ENCODE measurements around the gene PGLYRP2. TPM values are rescaled to one million over a fixed set of nuclear protein-coding genes. Genes with fewer than 3 reads are reported as not detected.

Gene PGLYRP2
- total and polyA plus RNA-seq, 2 experiments from 2014 or later, result not detected

DNA sequence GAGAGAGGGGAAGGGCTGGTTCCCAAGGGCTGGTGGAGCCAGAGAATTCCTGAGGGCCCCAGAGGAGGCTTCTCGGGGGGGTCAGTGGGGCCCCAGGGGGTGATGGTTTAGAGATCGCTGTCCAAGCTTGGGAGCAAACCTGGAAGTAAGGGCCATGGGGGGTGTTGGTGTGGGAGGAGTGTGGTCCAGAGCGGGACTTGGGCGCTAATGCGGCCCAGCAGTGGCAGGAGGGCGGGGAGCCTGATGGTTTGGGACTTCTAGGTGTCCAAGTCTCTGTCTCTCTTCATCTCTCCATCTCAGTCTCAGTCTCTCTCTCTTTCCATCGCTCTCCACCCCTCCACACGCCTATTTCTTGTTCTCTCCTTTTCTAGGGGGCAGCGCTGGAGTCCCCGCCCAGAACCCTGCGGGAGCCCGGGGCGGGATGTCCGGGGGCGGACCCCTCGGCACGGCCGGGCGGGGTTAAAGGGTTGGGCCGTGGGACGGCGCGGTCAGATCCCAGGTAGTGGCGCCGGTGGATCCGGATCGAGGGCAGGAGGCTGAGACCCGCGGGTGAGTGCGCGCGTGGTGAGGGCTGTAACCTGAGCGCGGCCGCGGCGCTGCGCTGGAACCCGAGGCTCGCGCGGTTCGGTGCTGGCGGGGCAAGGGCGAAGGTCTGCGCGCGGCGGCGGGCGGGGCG, 28.9 kb upstream of the PGLYRP2 start, which contains the start of gene CYP4F22:
CYP4F22 (plus strand) TSS at position 491 of the 676 bp plus-strand sequence. CDS start 16,812 bp downstream, outside the sequence.
- no peaks in the 10 kb centered on the region for H3K9me2 ChIP-seq (replicated peaks; ENCODE audit: insufficient read depth)
- H3K9me3 ChIP-seq (ENCODE audit: low read depth), result no peaks in the 10 kb centered on the region
- no peak within 1 kb of the TSS for H3K27ac ChIP-seq
- H3K79me2 ChIP-seq, result no peaks in the 10 kb centered on the region
- DNase-seq (ENCODE audit: low spot score), result no peak
- H4K20me1 ChIP-seq (ENCODE audit: insufficient read depth, poor library complexity, severe bottlenecking), result no peaks in the 10 kb centered on the region
- no peaks in the 10 kb centered on the region for H3K27me3 ChIP-seq
- H3K4me1 ChIP-seq (ENCODE audit: insufficient read depth), result no peaks in the 10 kb centered on the region
- no peak within 1 kb of the TSS for H3K4me3 ChIP-seq
- no peaks in the 10 kb centered on the region for H3K36me3 ChIP-seq (replicated peaks; ENCODE audit: insufficient read depth, low read depth)
- WGBS (ENCODE audit: low lambda C conversion rate, missing lambda C conversion rate), result 94% methylated on average over 20 of the region's 52 CpGs
- TF ChIP-seq, protein P1, sequence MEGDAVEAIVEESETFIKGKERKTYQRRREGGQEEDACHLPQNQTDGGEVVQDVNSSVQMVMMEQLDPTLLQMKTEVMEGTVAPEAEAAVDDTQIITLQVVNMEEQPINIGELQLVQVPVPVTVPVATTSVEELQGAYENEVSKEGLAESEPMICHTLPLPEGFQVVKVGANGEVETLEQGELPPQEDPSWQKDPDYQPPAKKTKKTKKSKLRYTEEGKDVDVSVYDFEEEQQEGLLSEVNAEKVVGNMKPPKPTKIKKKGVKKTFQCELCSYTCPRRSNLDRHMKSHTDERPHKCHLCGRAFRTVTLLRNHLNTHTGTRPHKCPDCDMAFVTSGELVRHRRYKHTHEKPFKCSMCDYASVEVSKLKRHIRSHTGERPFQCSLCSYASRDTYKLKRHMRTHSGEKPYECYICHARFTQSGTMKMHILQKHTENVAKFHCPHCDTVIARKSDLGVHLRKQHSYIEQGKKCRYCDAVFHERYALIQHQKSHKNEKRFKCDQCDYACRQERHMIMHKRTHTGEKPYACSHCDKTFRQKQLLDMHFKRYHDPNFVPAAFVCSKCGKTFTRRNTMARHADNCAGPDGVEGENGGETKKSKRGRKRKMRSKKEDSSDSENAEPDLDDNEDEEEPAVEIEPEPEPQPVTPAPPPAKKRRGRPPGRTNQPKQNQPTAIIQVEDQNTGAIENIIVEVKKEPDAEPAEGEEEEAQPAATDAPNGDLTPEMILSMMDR (IDR thresholded peaks at IDR 0.05; ENCODE audit: poor library complexity), result no peak
- TF ChIP-seq EZH2phosphoT487 (IDR thresholded peaks at IDR 0.05; ENCODE audit: low read depth, severe bottlenecking, unreplicated experiment) (no peak), EZH2 (IDR thresholded peaks at IDR 0.05; ENCODE audit: borderline replicate concordance) (no peak)
- H3K4me2 ChIP-seq, result no peak within 1 kb of the TSS
- no peak within 1 kb of the TSS for H2AFZ ChIP-seq

DNA sequence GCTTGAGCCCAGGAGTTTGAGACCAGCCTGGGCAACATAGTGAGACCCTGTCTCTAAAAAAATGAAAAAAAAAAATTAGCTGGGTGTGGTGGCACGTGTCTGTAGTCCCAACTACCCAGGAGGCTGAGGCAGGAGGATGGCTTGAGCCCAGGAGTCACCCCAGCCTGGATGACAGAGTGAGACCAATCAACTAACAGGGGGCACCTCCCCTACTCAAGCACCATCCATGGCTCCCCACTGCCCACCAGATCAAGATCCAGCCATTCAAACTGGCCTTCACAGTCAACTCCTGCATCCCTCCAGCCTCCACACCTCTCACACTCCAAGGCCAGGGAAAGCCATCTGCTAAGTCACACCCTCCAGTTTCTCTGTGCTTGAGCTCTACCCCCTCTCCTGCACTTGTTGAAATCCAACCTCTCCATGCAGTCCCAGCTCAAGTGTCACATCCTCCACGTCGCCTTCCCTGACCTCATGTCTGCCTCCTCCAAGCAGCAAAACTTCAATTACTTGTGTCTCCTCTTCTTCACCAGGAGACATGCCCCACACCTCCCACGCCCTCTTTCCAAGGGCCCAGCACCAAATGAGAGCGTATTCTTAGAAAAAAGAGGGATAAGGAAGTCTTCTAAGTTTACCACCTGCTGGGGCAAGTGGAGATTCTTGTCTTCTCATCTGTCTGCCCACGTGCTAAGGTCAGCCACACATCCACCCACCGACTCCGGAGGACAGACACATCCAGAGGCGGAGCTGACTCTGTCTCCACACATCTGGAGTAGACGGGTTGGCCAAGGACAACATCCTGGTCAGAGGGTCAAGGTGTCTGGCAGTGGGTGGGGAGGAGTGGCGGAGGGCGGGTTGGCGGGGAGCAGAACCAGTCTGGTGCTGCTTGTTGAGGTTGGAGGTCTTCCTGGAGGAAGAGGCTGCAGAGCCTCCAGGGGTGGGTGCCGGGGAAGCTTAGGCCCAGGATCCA, 28.1 kb upstream of the PGLYRP2 start:
- Histone ChIP-seq H3K4me3 (no peak overlapping the region), H3K79me2 (no peaks in the 10 kb centered on the region), H3K9me3 (ENCODE audit: low read depth) (no peaks in the 10 kb centered on the region), H3K9me2 (replicated peaks; ENCODE audit: insufficient read depth) (no peaks in the 10 kb centered on the region), H3K27ac (no peak overlapping the region), H3K4me2 (no peak overlapping the region), H3K4me1 (ENCODE audit: insufficient read depth) (no peaks in the 10 kb centered on the region), H4K20me1 (ENCODE audit: insufficient read depth, poor library complexity, severe bottlenecking) (no peaks in the 10 kb centered on the region), H3K27me3 (no peaks in the 10 kb centered on the region), H2AFZ (no peak overlapping the region), H3K36me3 (replicated peaks; ENCODE audit: insufficient read depth, low read depth) (no peaks in the 10 kb centered on the region)
- 68% methylated on average over 10 of the region's 14 CpGs for WGBS (ENCODE audit: low lambda C conversion rate, missing lambda C conversion rate)
- DNase-seq (ENCODE audit: low spot score), result no peak
- TF ChIP-seq EZH2 (IDR thresholded peaks at IDR 0.05; ENCODE audit: borderline replicate concordance) (no peak), EZH2phosphoT487 (IDR thresholded peaks at IDR 0.05; ENCODE audit: low read depth, severe bottlenecking, unreplicated experiment) (no peak)
- TF ChIP-seq, protein P1 (IDR thresholded peaks at IDR 0.05; ENCODE audit: poor library complexity), result no peak

DNA sequence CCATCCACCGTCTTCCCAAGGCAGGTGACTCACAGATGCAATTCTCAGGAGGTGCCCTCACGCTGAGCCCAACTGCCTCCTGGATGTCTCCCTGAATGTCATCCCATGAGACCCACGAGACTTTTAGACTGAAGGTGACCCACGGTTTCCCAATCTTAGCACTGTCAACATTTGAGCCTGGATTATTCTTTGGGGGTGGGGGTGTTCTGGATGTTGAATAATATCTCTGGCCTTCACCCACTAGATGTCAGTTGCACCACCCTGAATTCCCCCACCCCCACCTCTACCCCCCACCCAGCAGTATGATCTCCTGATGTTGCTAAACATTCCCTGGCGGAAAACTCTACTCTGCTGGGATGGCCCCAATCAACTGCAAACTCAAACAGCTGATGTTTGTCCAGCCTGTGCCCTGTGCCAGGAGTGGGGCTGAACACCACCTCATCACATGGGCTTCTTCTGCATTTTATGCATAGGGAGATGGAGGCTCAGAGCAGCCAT, 26.8 kb upstream of the PGLYRP2 start:
- Histone ChIP-seq H3K36me3 (replicated peaks; ENCODE audit: insufficient read depth, low read depth) (no peaks in the 10 kb centered on the region), H3K9me3 (ENCODE audit: low read depth) (no peaks in the 10 kb centered on the region), H3K79me2 (no peaks in the 10 kb centered on the region), H3K27me3 (no peaks in the 10 kb centered on the region), H4K20me1 (ENCODE audit: insufficient read depth, poor library complexity, severe bottlenecking) (no peaks in the 10 kb centered on the region), H3K9me2 (replicated peaks; ENCODE audit: insufficient read depth) (no peaks in the 10 kb centered on the region), H3K4me1 (ENCODE audit: insufficient read depth) (no peaks in the 10 kb centered on the region), H3K27ac (no peak overlapping the region), H3K4me3 (no peak overlapping the region), H3K4me2 (no peak overlapping the region), H2AFZ (no peak overlapping the region)
- 70% methylated on average over 5 of the region's 5 CpGs for WGBS (ENCODE audit: low lambda C conversion rate, missing lambda C conversion rate)
- DNase-seq (ENCODE audit: low spot score), result no peak
- TF ChIP-seq EZH2phosphoT487 (IDR thresholded peaks at IDR 0.05; ENCODE audit: low read depth, severe bottlenecking, unreplicated experiment), result no peak
- TF ChIP-seq EZH2 (IDR thresholded peaks at IDR 0.05; ENCODE audit: borderline replicate concordance), result no peak
- TF ChIP-seq, protein P1 (IDR thresholded peaks at IDR 0.05; ENCODE audit: poor library complexity), result no peak

Data from hepatocyte (in vitro differentiated cells).